HEK293 (cell line): Measurements from ENCODE around the gene NNMT.

ENCODE experiments used
- CTCF ChIP-seq: fragments of 450-650 bp; formaldehyde crosslinking; IDR thresholded peaks from 2 replicates; pipeline ENCODE4 v1.5.1; 2016; ENCODE audit warnings: missing biosample characterization, missing genetic modification characterization
- ZFP41 ChIP-seq: fragments of 450-650 bp; formaldehyde crosslinking; IDR thresholded peaks from 2 replicates; pipeline ENCODE4 v1.5.1; 2016; ENCODE audit warnings: missing biosample characterization, missing genetic modification characterization, borderline replicate concordance
- ZNF341 ChIP-seq: fragments of 450-650 bp; formaldehyde crosslinking; IDR thresholded peaks from 2 replicates; pipeline ENCODE4; 2016; ENCODE audit warnings: low read depth, missing biosample characterization, missing genetic modification characterization

- TF ChIP-seq CTCF (no peak), ZFP41 (no peak), ZNF341 (tag by site-specific recombination) (no peak)
Measured at GRCh38 chr11:114279792-114280546, 16.2 kb upstream of the NNMT start.
